Gastrocnemius medialis (tissue), 4 donors: ENCODE data around the gene IFNK. TPM values are rescaled to one million over a fixed set of nuclear protein-coding genes. Genes with fewer than 3 reads are reported as not detected.

Experiments
- ATAC-seq, 2 donors: fragments of 150-250 bp; one replicate each; pipeline ENCODE4 v1.9.1; 2016
- DNase-seq, 2 donors: peaks; one replicate each; pipeline ENCODE4 v3.0.0-alpha.2; 2019
- H3K27ac ChIP-seq, 4 donors: fragments of 200-600 bp; sonication (generic); 1 replicate in 1 of 4; 2 replicates in 3 of 4; pipeline ENCODE4 v1.5.1; 2016 to 2018; ENCODE audit warnings: mild to moderate bottlenecking in 2 of 4, moderate library complexity in 1 of 4
- H3K27me3 ChIP-seq, 3 donors: fragments of 200-600 bp; sonication (generic) in 2 of 3; 1 replicate in 1 of 3; 2 replicates in 2 of 3; pipeline versions ENCODE4 v1.5.1 to v1.6.0; 2016 to 2019; ENCODE audit warnings: mild to moderate bottlenecking in 1 of 3, moderate library complexity in 1 of 3
- H3K36me3 ChIP-seq, 2 donors: fragments of 200-600 bp; sonication (generic) in 1 of 2; one replicate each; pipeline ENCODE4 v1.5.1; 2017 to 2018
- H3K4me1 ChIP-seq, 2 donors: fragments of 200-600 bp; sonication (generic) in 1 of 2; one replicate each; pipeline ENCODE4 v1.5.1; 2016 to 2017; ENCODE audit warnings: mild to moderate bottlenecking in 2 of 2
- H3K4me3 ChIP-seq, 4 donors: fragments of 200-600 bp; sonication (generic) in 3 of 4; 1 replicate in 1 of 4; 2 replicates in 3 of 4; pipeline ENCODE4 v1.5.1; 2016 to 2019; ENCODE audit warnings: mild to moderate bottlenecking in 2 of 4
- H3K9me3 ChIP-seq, 3 donors: fragments of 200-600 bp; sonication (generic) in 2 of 3; 1 replicate in 1 of 3; 2 replicates in 2 of 3; pipeline ENCODE4 v1.5.1; 2016 to 2019
- POLR2A ChIP-seq, 2 donors: fragments of 450-650 bp; IDR thresholded peaks; one replicate each; pipeline ENCODE4 v1.6.1; 2017; ENCODE audit warnings: antibody characterized with exemption in 2 of 2, mild to moderate bottlenecking in 2 of 2, moderate library complexity in 2 of 2
- in situ Hi-C, 4 donors: fragments of 200-750 bp; cut with MboI; loops; one replicate each; pipeline versions ENCODE4 v1.15.0 to v1.8.0; 2017; ENCODE audit warnings: low sequenced_read_pairs in 4 of 4
- intact Hi-C: fragments of 100-400 bp; cut with DNase I; formaldehyde crosslinking; loops from one replicate; pipeline ENCODE4 v1.15.1; 2023; ENCODE audit warnings: low total_unique reads
- total RNA-seq, 4 donors: library from RNA; depleted of rRNA; stranded (reverse); fragments of >200 nt; gene quantifications; one replicate each; pipeline versions ENCODE4 v1.1.0 to v1.2.3, GENCODE V29; 2016
- TF ChIP-seq, protein P1 (sequence below), 5 experiments: fragments of 450-650 bp in 3 of 5; fragments of 200-600 bp in 2 of 5; sonication (generic) in 2 of 5; IDR thresholded peaks in 4 of 5; conservative IDR thresholded peaks in 1 of 5; 1 replicate in 4 of 5; 2 replicates in 1 of 5; pipeline ENCODE4 v1.5.1; 2016 to 2019; ENCODE audit warnings: antibody characterized with exemption in 5 of 5, mild to moderate bottlenecking in 3 of 5, moderate library complexity in 3 of 5

Gene IFNK
- total RNA-seq, 4 donors from 2014 or later = not detected

GRCh38 chr9:27558307-27558706, 34.2 kb downstream of the IFNK start:
- intact Hi-C loops = no loop called here
- TF ChIP-seq POLR2A (IDR thresholded peaks at IDR 0.05) = no peak
- TF ChIP-seq, protein P1, sequence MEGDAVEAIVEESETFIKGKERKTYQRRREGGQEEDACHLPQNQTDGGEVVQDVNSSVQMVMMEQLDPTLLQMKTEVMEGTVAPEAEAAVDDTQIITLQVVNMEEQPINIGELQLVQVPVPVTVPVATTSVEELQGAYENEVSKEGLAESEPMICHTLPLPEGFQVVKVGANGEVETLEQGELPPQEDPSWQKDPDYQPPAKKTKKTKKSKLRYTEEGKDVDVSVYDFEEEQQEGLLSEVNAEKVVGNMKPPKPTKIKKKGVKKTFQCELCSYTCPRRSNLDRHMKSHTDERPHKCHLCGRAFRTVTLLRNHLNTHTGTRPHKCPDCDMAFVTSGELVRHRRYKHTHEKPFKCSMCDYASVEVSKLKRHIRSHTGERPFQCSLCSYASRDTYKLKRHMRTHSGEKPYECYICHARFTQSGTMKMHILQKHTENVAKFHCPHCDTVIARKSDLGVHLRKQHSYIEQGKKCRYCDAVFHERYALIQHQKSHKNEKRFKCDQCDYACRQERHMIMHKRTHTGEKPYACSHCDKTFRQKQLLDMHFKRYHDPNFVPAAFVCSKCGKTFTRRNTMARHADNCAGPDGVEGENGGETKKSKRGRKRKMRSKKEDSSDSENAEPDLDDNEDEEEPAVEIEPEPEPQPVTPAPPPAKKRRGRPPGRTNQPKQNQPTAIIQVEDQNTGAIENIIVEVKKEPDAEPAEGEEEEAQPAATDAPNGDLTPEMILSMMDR (IDR thresholded peaks at IDR 0.05 in 4 of 5, conservative IDR thresholded peaks at IDR 0.05 in 1 of 5) = no peak
- H3K36me3 ChIP-seq = peaks cover 6 to 86% of the 10 kb centered on the region in 2 donors

GRCh38 chr9:27560457-27560856, 36.4 kb downstream of the IFNK start:
- no peaks in the 10 kb centered on the region for H3K27me3 ChIP-seq
- ATAC-seq (no peak), DNase-seq (no peak)
- H3K4me1 ChIP-seq = no peaks in the 10 kb centered on the region
- no peak overlapping the region for H3K27ac ChIP-seq
- peaks cover 6 to 76% of the 10 kb centered on the region in 2 donors for H3K36me3 ChIP-seq
- TF ChIP-seq, protein P1 (IDR thresholded peaks at IDR 0.05 in 4 of 5, conservative IDR thresholded peaks at IDR 0.05 in 1 of 5) = no peak
- TF ChIP-seq POLR2A (IDR thresholded peaks at IDR 0.05) = no peak
- in situ Hi-C loops (loop anchor here in 2 of 4 donors (25.0 kb wide), 3 partner anchors 98 to 623 kb away; partner anchors contain the start of gene PLAA (in 1 of the 2)), intact Hi-C loops (no loop called here)
- no peaks in the 10 kb centered on the region for H3K9me3 ChIP-seq
- no peak overlapping the region for H3K4me3 ChIP-seq

More at GRCh38 chr9:27558307-27558706, 34.2 kb downstream of the IFNK start:
- in situ Hi-C loops = loop anchor here in 2 of 4 donors (25.0 kb wide), 3 partner anchors 96 to 621 kb away; partner anchors contain the start of gene PLAA (in 1 of the 2)
- Histone ChIP-seq H3K27ac (no peak overlapping the region), H3K4me3 (no peak overlapping the region), H3K9me3 (no peaks in the 10 kb centered on the region), H3K27me3 (no peaks in the 10 kb centered on the region), H3K4me1 (no peaks in the 10 kb centered on the region)
- DNase-seq (no peak), ATAC-seq (no peak)

GRCh38 chr9:27561685-27562084, 37.6 kb downstream of the IFNK start:
- ATAC-seq (no peak), DNase-seq (no peak)
- Histone ChIP-seq H3K36me3 (peaks cover 0 to 77% of the 10 kb centered on the region in 2 donors), H3K4me1 (no peaks in the 10 kb centered on the region), H3K9me3 (no peaks in the 10 kb centered on the region), H3K4me3 (no peak overlapping the region), H3K27me3 (no peaks in the 10 kb centered on the region), H3K27ac (no peak overlapping the region)
- intact Hi-C loops (no loop called here), in situ Hi-C loops (loop anchor here in 2 of 4 donors (25.0 kb wide), 3 partner anchors 99 to 624 kb away; partner anchors contain the start of gene PLAA (in 1 of the 2))
- TF ChIP-seq, protein P1 (IDR thresholded peaks at IDR 0.05 in 4 of 5, conservative IDR thresholded peaks at IDR 0.05 in 1 of 5) = no peak
- no peak for TF ChIP-seq POLR2A (IDR thresholded peaks at IDR 0.05)

DNA sequence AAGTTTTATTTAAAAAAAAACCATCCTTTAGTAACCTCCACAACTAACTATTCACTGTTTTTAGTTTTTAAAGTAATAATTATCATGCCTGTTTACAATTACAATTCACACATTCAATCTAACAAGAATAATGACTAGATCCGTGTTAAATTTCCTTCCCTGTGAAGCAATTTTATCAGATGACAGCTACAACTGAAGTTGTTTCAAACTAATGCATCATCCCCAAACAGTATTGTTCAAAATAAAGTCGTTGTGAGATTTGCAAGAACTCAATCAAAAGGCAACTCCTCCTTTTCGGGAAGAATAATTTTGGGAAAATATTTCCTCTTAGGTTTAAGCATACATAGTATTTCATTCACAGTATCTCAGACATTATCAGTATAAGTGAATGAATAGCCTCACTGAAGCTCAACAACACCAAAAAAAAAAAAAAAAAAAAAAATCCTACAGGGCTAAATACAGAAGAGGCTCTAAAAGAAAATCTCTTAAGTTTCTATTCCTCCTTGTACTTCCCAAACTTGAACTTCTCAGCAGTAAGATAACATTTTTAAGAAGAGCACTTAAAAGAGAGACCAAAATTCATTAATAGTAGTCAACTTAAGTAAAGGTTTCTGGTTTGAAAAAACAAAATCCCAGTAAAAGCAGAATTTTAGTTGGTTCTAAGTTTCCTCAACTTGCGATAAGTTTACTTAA, 39.8 kb downstream of the IFNK start:
- H3K36me3 ChIP-seq = peaks cover 0 to 57% of the 10 kb centered on the region in 2 donors
- no peaks in the 10 kb centered on the region for H3K4me1 ChIP-seq
- H3K9me3 ChIP-seq = no peaks in the 10 kb centered on the region
- no peak overlapping the region for H3K27ac ChIP-seq
- DNase-seq (no peak), ATAC-seq (no peak)
- intact Hi-C loops (no loop called here), in situ Hi-C loops (loop anchor here in 2 of 4 donors (25.0 kb wide), 3 partner anchors 102 to 627 kb away; partner anchors contain the start of gene PLAA (in 1 of the 2))
- no peaks in the 10 kb centered on the region for H3K27me3 ChIP-seq
- no peak overlapping the region for H3K4me3 ChIP-seq
- no peak for TF ChIP-seq POLR2A (IDR thresholded peaks at IDR 0.05)
- TF ChIP-seq, protein P1 (IDR thresholded peaks at IDR 0.05 in 4 of 5, conservative IDR thresholded peaks at IDR 0.05 in 1 of 5) = no peak
